ENCODE results near the gene PPP1R1B. TPM values are rescaled to one million over a fixed set of nuclear protein-coding genes. Genes with fewer than 3 reads are reported as not detected.

Gene PPP1R1B
- total and polyA plus RNA-seq, 9 of the 15 experiments (the other 6 are each of a cell fraction or from before 2014, with no cell fraction given), result 0.07 to 0.18 (median 0.10) TPM; not detected in 4

GRCh38 chr17:39679521-39680192, 52.9 kb downstream of the PPP1R1B start:
- Histone ChIP-seq H3K9ac (ENCODE audit: insufficient read depth in 1 of 2, low read depth in 2 of 2, low read length in 2 of 2) (peak overlapping the region in 1 of 2 experiments; percentile 76; a peak in 1 of 4 replicates), H3K9me3 (replicated peaks; ENCODE audit: control insufficient read depth, insufficient read depth, low read depth, low read length) (no peaks in the 10 kb centered on the region), H3K27ac (ENCODE audit: extremely low read depth, low read depth, low read length) (no peak overlapping the region), H3K4me3 (no peak overlapping the region), H3K27me3 (ENCODE audit: control insufficient read depth in 2 of 2, insufficient read depth in 2 of 2, low read length in 2 of 2) (no peaks in the 10 kb centered on the region), H3K79me2 (ENCODE audit: control insufficient read depth, insufficient read depth, low read length) (no peaks in the 10 kb centered on the region), H3K4me1 (replicated peaks in 1 of 2; ENCODE audit: control insufficient read depth in 2 of 2, insufficient read depth in 2 of 2, low read length in 2 of 2) (peaks cover 34 to 52% of the 10 kb centered on the region in 2 experiments; a peak in 4 of 5 replicates), H3K36me3 (ENCODE audit: control insufficient read depth, insufficient read depth, low read length) (peaks cover 5% of the 10 kb centered on the region; the same call in 2 of the 3 replicates), H3K9me1 (ENCODE audit: control insufficient read depth, insufficient read depth, low read length) (no peaks in the 10 kb centered on the region), H3K4me2 (ENCODE audit: insufficient read depth, low read length) (no peak overlapping the region), H4K20me1 (replicated peaks; ENCODE audit: control insufficient read depth, insufficient read depth, low read length) (no peaks in the 10 kb centered on the region), H2AFZ (ENCODE audit: low read depth, low read length) (peak overlapping the region; percentile 51; the same call in 1 of the 2 replicates)
- TF ChIP-seq LCOR (CRISPR knock-in tag; IDR thresholded peaks at IDR 0.05) (no peak), ZBTB9 (CRISPR knock-in tag; IDR thresholded peaks at IDR 0.05) (0 out of 2 replicates have a peak, but pooled peaks have one; percentile 32), CHD1 (IDR thresholded peaks at IDR 0.05; ENCODE audit: low read length) (no peak), GABPA (tag; conservative IDR thresholded peaks at IDR 0.05; ENCODE audit: low read depth) (peak; percentile 48; the same call in 1 of the 2 replicates), MAZ (CRISPR knock-in tag; conservative IDR thresholded peaks at IDR 0.05 in 1 of 2, IDR thresholded peaks at IDR 0.05 in 1 of 2) (0 out of 4 replicates have a peak, but pooled peaks of 1 of the 2 experiments have one; percentile 19), ZNF449 (CRISPR knock-in tag; IDR thresholded peaks at IDR 0.05) (0 out of 2 replicates have a peak, but pooled peaks have one; percentile 33), POLR2AphosphoS2 (IDR thresholded peaks at IDR 0.05; ENCODE audit: low read length) (no peak), ZBTB8A (IDR thresholded peaks at IDR 0.05; ENCODE audit: partially characterized antibody) (no peak)
- in situ Hi-C loops (cut with MboI), result no loop called here
- ChIA-PET CTCF (ENCODE audit: low intra/inter-chr PET ratio) (no interaction called here), POLR2A (interaction anchor here (1.0 to 2.8 kb wide), 3 partner anchors 8 to 78 kb away, joined by 3 to 16 read pairs (median 16); partner anchors contain the start of genes PGAP3 and PNMT)
- ATAC-seq (no peak), FAIRE-seq (no peak), DNase-seq (ENCODE audit: extremely low read depth in 1 of 4, low spot score in 3 of 4) (no peak)
- intact Hi-C loops (cut with micrococcal nuclease), result no loop called here
- no TSS peak for BruUV-seq (replicated peaks)
- WGBS (ENCODE audit: insufficient coverage, low coverage, missing lambda C conversion rate), result 69% methylated on average over 12 of the region's 12 CpGs
